HG03565 (cell line): ENCODE results near the gene C4A.
"Not testable (repeated sequence)": the region's sequence is repeated elsewhere in the genome, so short reads cannot be mapped to it uniquely, and the experiment has no call there.

Experiments used
- ATAC-seq: cut with Tn5 transposase; IDR thresholded peaks from one replicate; pipeline ENCODE4 v1.9.1; 2021; ENCODE audit warnings: mild to moderate bottlenecking, moderate library complexity; ENCODE audit not compliant: unreplicated experiment

The C4A gene

GRCh38 chr6:31978831-31979230 lies 3.0 kb upstream of the C4A start:
- ATAC-seq: no peak

GRCh38 chr6:31979238-31979898 lies 2.5 kb upstream of the C4A start:
- ATAC-seq: no peak

GRCh38 chr6:31980195-31980876 lies 1.5 kb upstream of the C4A start:
- ATAC-seq: not testable (repeated sequence)

GRCh38 chr6:31980998-31981397 lies 859 bp upstream of the C4A start:
- not testable (repeated sequence) for ATAC-seq

- ATAC-seq: not testable (repeated sequence)
These were observed 7.5 kb downstream of the C4A start for GRCh38 chr6:31989363-31989762.

- not testable (repeated sequence) for ATAC-seq
These were observed 12.6 kb downstream of the C4A start for GRCh38 chr6:31994421-31994820.

- ATAC-seq: not testable (repeated sequence)
These were observed 14.5 kb downstream of the C4A start for GRCh38 chr6:31996385-31996784.

- ATAC-seq: not testable (repeated sequence)
These were observed 20.9 kb downstream of the C4A start for GRCh38 chr6:32002546-32003268.

- not testable (repeated sequence) for ATAC-seq
These were observed 21.4 kb downstream of the C4A start for GRCh38 chr6:32003301-32003700.

- not testable (repeated sequence) for ATAC-seq
These were observed 22.5 kb downstream of the C4A start for GRCh38 chr6:32004393-32004792.

GRCh38 chr6:32004864-32005537 lies 23.1 kb downstream of the C4A start:
- ATAC-seq: not testable (repeated sequence)

GRCh38 chr6:32005538-32005880 lies 23.7 kb downstream of the C4A start:
- ATAC-seq: not testable (repeated sequence)

GRCh38 chr6:32005991-32006529 lies 24.2 kb downstream of the C4A start:
- ATAC-seq: not testable (repeated sequence)

- ATAC-seq: not testable (repeated sequence)
These were observed 25.2 kb downstream of the C4A start for GRCh38 chr6:32007086-32007485.

GRCh38 chr6:32008037-32008436 lies 26.2 kb downstream of the C4A start:
- not testable (repeated sequence) for ATAC-seq

GRCh38 chr6:32008616-32009015 lies 26.8 kb downstream of the C4A start:
- ATAC-seq: not testable (repeated sequence)

GRCh38 chr6:32009537-32009936 lies 27.7 kb downstream of the C4A start:
- ATAC-seq: not testable (repeated sequence)

- ATAC-seq: not testable (repeated sequence)
These were observed 29.1 kb downstream of the C4A start for GRCh38 chr6:32010856-32011530.

GRCh38 chr6:32012941-32013617 lies 31.2 kb downstream of the C4A start:
- ATAC-seq: not testable (repeated sequence)

GRCh38 chr6:32013738-32014137 lies 31.9 kb downstream of the C4A start:
- not testable (repeated sequence) for ATAC-seq
